ENCODE measurements around the gene TRMT112. TPM values are rescaled to one million over a fixed set of nuclear protein-coding genes. Genes with fewer than 3 reads are reported as not detected.
A peak's percentile ranks its signal among the peaks of the same experiment; 100 is the strongest.

The TRMT112 gene
- total and polyA plus RNA-seq, 2 donors (not counting 1 experiment from before 2014, with no cell fraction given) = 161 to 248 TPM

- no peak overlapping the region for H2AFZ ChIP-seq (ENCODE audit: low read length)
- H3K4me1 ChIP-seq (ENCODE audit: control insufficient read depth, extremely low read depth, insufficient read depth, low read length) = peaks cover 24% of the 10 kb centered on the region
- no peak for TF ChIP-seq EZH2 (IDR thresholded peaks at IDR 0.05; ENCODE audit: low read length, missing control alignments)
- TF ChIP-seq, protein P1, sequence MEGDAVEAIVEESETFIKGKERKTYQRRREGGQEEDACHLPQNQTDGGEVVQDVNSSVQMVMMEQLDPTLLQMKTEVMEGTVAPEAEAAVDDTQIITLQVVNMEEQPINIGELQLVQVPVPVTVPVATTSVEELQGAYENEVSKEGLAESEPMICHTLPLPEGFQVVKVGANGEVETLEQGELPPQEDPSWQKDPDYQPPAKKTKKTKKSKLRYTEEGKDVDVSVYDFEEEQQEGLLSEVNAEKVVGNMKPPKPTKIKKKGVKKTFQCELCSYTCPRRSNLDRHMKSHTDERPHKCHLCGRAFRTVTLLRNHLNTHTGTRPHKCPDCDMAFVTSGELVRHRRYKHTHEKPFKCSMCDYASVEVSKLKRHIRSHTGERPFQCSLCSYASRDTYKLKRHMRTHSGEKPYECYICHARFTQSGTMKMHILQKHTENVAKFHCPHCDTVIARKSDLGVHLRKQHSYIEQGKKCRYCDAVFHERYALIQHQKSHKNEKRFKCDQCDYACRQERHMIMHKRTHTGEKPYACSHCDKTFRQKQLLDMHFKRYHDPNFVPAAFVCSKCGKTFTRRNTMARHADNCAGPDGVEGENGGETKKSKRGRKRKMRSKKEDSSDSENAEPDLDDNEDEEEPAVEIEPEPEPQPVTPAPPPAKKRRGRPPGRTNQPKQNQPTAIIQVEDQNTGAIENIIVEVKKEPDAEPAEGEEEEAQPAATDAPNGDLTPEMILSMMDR (conservative IDR thresholded peaks at IDR 0.05 in 1 of 2, IDR thresholded peaks at IDR 0.05 in 1 of 2; ENCODE audit: low read depth in 1 of 2, low read length in 2 of 2) = no peak
- H3K9me3 ChIP-seq (ENCODE audit: control insufficient read depth, insufficient read depth, low read depth, low read length) = no peaks in the 10 kb centered on the region
- peaks cover 2% of the 10 kb centered on the region for H3K79me2 ChIP-seq (ENCODE audit: control insufficient read depth, insufficient read depth, low read length)
- no peaks in the 10 kb centered on the region for H3K27me3 ChIP-seq (ENCODE audit: control insufficient read depth, insufficient read depth, low read length)
- H3K4me3 ChIP-seq (replicated peaks in 1 of 4; ENCODE audit: control extremely low read depth in 1 of 4, insufficient read depth in 1 of 4, low read depth in 3 of 4, low read length in 4 of 4) = peak overlapping the region in 3 of 4 experiments; percentile 22 to 76 (median 68)
- H3K9ac ChIP-seq (ENCODE audit: insufficient read depth, low read length) = peak overlapping the region; percentile 39
- H4K20me1 ChIP-seq (ENCODE audit: control insufficient read depth, extremely low read depth, insufficient read depth, low read length) = no peaks in the 10 kb centered on the region
- H3K27ac ChIP-seq (ENCODE audit: insufficient read depth, low read length) = peak overlapping the region; percentile 91
- H3K36me3 ChIP-seq (ENCODE audit: control insufficient read depth, insufficient read depth, low read length) = peaks cover 22% of the 10 kb centered on the region
- H3K4me2 ChIP-seq (ENCODE audit: extremely low read depth, insufficient read depth, low read length) = peak overlapping the region; percentile 96
- peak; percentile 68 to 73 for DNase-seq (ENCODE audit: low read depth in 2 of 2)
Observed at GRCh38 chr11:64268025-64268892, 49.1 kb downstream of the TRMT112 start.

- TF ChIP-seq, protein P1 (conservative IDR thresholded peaks at IDR 0.05 in 1 of 2, IDR thresholded peaks at IDR 0.05 in 1 of 2; ENCODE audit: low read depth in 1 of 2, low read length in 2 of 2) = no peak
- TF ChIP-seq EZH2 (IDR thresholded peaks at IDR 0.05; ENCODE audit: low read length, missing control alignments) = no peak
- no peak for DNase-seq (ENCODE audit: low read depth in 2 of 2)
- Histone ChIP-seq H4K20me1 (ENCODE audit: control insufficient read depth, extremely low read depth, insufficient read depth, low read length) (no peaks in the 10 kb centered on the region), H3K27ac (ENCODE audit: insufficient read depth, low read length) (no peak overlapping the region), H3K4me3 (replicated peaks in 1 of 4; ENCODE audit: control extremely low read depth in 1 of 4, insufficient read depth in 1 of 4, low read depth in 3 of 4, low read length in 4 of 4) (no peak overlapping the region), H3K4me2 (ENCODE audit: extremely low read depth, insufficient read depth, low read length) (no peak overlapping the region), H2AFZ (ENCODE audit: low read length) (no peak overlapping the region), H3K79me2 (ENCODE audit: control insufficient read depth, insufficient read depth, low read length) (peaks cover under 1% of the 10 kb centered on the region), H3K27me3 (ENCODE audit: control insufficient read depth, insufficient read depth, low read length) (no peaks in the 10 kb centered on the region), H3K36me3 (ENCODE audit: control insufficient read depth, insufficient read depth, low read length) (peaks cover 28% of the 10 kb centered on the region), H3K4me1 (ENCODE audit: control insufficient read depth, extremely low read depth, insufficient read depth, low read length) (peaks cover 24% of the 10 kb centered on the region), H3K9me3 (ENCODE audit: control insufficient read depth, insufficient read depth, low read depth, low read length) (no peaks in the 10 kb centered on the region), H3K9ac (ENCODE audit: insufficient read depth, low read length) (no peak overlapping the region)
Observed at GRCh38 chr11:64267207-64267945, 50.0 kb downstream of the TRMT112 start.

Other genes starting within 250 kb of the TRMT112 start
- gene MACROD1, start 151.4 kb downstream of the TRMT112 start, total RNA-seq = 24.8 and 28.2 TPM in 2 replicates
- 6.0 and 8.8 TPM in 2 replicates for gene MACROD1, start 151.4 kb downstream of the TRMT112 start, polyA plus RNA-seq
- gene STIP1, start 131.4 kb downstream of the TRMT112 start, total RNA-seq = 96.3 and 98.8 TPM in 2 replicates
- gene STIP1, start 131.4 kb downstream of the TRMT112 start, polyA plus RNA-seq = 147 and 198 TPM in 2 replicates
- 1.0 and 3.6 TPM in 2 replicates for gene FERMT3, start 110.8 kb downstream of the TRMT112 start, total RNA-seq
- gene FERMT3, start 110.8 kb downstream of the TRMT112 start, polyA plus RNA-seq = 1.2 and 1.9 TPM in 2 replicates
- 32.9 and 41.5 TPM in 2 replicates for gene TRPT1, start 91.4 kb downstream of the TRMT112 start, total RNA-seq
- 20.5 and 25.7 TPM in 2 replicates for gene TRPT1, start 91.4 kb downstream of the TRMT112 start, polyA plus RNA-seq
- 47.8 and 71.5 TPM in 2 replicates for gene NUDT22, start 91.3 kb downstream of the TRMT112 start, total RNA-seq
- 17.7 and 18.5 TPM in 2 replicates for gene NUDT22, start 91.3 kb downstream of the TRMT112 start, polyA plus RNA-seq
- gene DNAJC4, start 87.0 kb downstream of the TRMT112 start, total RNA-seq = 12.6 TPM in 2 replicates
- 11.2 and 12.6 TPM in 2 replicates for gene DNAJC4, start 87.0 kb downstream of the TRMT112 start, polyA plus RNA-seq
- gene VEGFB, start 83.0 kb downstream of the TRMT112 start, total RNA-seq = 24.4 and 27.9 TPM in 2 replicates
- gene VEGFB, start 83.0 kb downstream of the TRMT112 start, polyA plus RNA-seq = 21.2 and 25.3 TPM in 2 replicates
- gene FKBP2, start 76.5 kb downstream of the TRMT112 start, total RNA-seq = 60.9 and 62.9 TPM in 2 replicates
- 34.7 and 41.4 TPM in 2 replicates for gene FKBP2, start 76.5 kb downstream of the TRMT112 start, polyA plus RNA-seq
- gene PPP1R14B, start 70.6 kb downstream of the TRMT112 start, total RNA-seq = 121 and 122 TPM in 2 replicates
- 107 and 199 TPM in 2 replicates for gene PPP1R14B, start 70.6 kb downstream of the TRMT112 start, polyA plus RNA-seq
- gene PLCB3, start 66.0 kb downstream of the TRMT112 start, total RNA-seq = 34.2 and 37.2 TPM in 2 replicates
- gene PLCB3, start 66.0 kb downstream of the TRMT112 start, polyA plus RNA-seq = 17.2 and 20.6 TPM in 2 replicates
- 68.6 and 79.9 TPM in 2 replicates for gene BAD, start 32.9 kb downstream of the TRMT112 start, total RNA-seq
- 31.6 and 35.7 TPM in 2 replicates for gene BAD, start 32.9 kb downstream of the TRMT112 start, polyA plus RNA-seq
- gene GPR137, start 31.7 kb downstream of the TRMT112 start, total RNA-seq = 8.2 and 10.9 TPM in 2 replicates
- gene GPR137, start 31.7 kb downstream of the TRMT112 start, polyA plus RNA-seq = 10.7 and 11.6 TPM in 2 replicates
- gene KCNK4, start 26.3 kb downstream of the TRMT112 start, total RNA-seq = under 0.01 TPM in 1 of 2 replicates, not detected in the other
- not detected in 2 replicates for gene KCNK4, start 26.3 kb downstream of the TRMT112 start, polyA plus RNA-seq
- 0.33 and 1.0 TPM in 2 replicates for gene CATSPERZ, start 17.2 kb downstream of the TRMT112 start, total RNA-seq
- gene CATSPERZ, start 17.2 kb downstream of the TRMT112 start, polyA plus RNA-seq = 0.09 TPM in 1 of 2 replicates, not detected in the other
- gene ESRRA, start 12.0 kb downstream of the TRMT112 start, total RNA-seq = 32.4 and 32.5 TPM in 2 replicates
- 6.7 and 8.1 TPM in 2 replicates for gene ESRRA, start 12.0 kb downstream of the TRMT112 start, polyA plus RNA-seq
- gene PRDX5, start 562 bp upstream of the TRMT112 start, total RNA-seq = 301 and 319 TPM in 2 replicates
- gene PRDX5, start 562 bp upstream of the TRMT112 start, polyA plus RNA-seq = 311 and 431 TPM in 2 replicates
- gene CCDC88B, start 22.6 kb upstream of the TRMT112 start, total RNA-seq = 2.1 and 3.1 TPM in 2 replicates
- gene CCDC88B, start 22.6 kb upstream of the TRMT112 start, polyA plus RNA-seq = 0.56 and 0.88 TPM in 2 replicates
- gene RPS6KA4, start 41.6 kb upstream of the TRMT112 start, total RNA-seq = 27.6 and 29.3 TPM in 2 replicates
- 15.9 and 20.5 TPM in 2 replicates for gene RPS6KA4, start 41.6 kb upstream of the TRMT112 start, polyA plus RNA-seq
- gene SLC22A11, start 238.4 kb upstream of the TRMT112 start, total RNA-seq = not detected in 2 replicates
- not detected in 2 replicates for gene SLC22A11, start 238.4 kb upstream of the TRMT112 start, polyA plus RNA-seq